ENCODE data around the gene NOX3. TPM values are rescaled to one million over a fixed set of nuclear protein-coding genes. Genes with fewer than 3 reads are reported as not detected.

The NOX3 gene, protein sequence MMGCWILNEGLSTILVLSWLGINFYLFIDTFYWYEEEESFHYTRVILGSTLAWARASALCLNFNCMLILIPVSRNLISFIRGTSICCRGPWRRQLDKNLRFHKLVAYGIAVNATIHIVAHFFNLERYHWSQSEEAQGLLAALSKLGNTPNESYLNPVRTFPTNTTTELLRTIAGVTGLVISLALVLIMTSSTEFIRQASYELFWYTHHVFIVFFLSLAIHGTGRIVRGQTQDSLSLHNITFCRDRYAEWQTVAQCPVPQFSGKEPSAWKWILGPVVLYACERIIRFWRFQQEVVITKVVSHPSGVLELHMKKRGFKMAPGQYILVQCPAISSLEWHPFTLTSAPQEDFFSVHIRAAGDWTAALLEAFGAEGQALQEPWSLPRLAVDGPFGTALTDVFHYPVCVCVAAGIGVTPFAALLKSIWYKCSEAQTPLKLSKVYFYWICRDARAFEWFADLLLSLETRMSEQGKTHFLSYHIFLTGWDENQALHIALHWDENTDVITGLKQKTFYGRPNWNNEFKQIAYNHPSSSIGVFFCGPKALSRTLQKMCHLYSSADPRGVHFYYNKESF
- total RNA-seq = not detected

DNA sequence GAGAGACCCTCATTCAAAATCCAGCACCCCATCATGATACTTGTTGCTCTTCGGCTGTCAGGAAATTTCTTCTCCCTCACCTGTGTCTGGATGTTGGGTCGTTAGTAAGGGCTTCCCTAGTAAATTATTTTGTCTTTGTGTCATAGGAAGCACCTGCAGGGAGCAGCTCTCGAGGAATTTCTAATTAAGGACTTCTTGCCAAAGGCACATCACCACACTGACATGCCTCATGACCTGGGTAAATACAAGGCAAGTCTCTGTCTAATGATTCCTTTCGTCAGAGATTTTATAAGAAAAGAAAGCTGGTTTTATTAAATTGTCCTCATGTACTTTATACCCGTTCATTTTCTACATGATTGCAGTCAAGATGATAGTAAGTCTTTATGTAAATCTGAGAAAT lies at the start of gene NOX3:
Gene NOX3 (minus strand): TSS at position 74 of the 400 bp plus-strand sequence. CDS start 39 bp downstream, at position 35.
- no peak within 1 kb of the TSS for H3K4me3 ChIP-seq

GRCh38 chr6:155504848-155505607 lies 49.4 kb upstream of the NOX3 start:
- Histone ChIP-seq H3K36me3 (no peaks in the 10 kb centered on the region), H3K9me3 (no peaks in the 10 kb centered on the region), H3K4me1 (no peaks in the 10 kb centered on the region), H3K27ac (no peak overlapping the region), H3K27me3 (no peaks in the 10 kb centered on the region), H3K4me3 (no peak overlapping the region)
- TF ChIP-seq, protein P1, sequence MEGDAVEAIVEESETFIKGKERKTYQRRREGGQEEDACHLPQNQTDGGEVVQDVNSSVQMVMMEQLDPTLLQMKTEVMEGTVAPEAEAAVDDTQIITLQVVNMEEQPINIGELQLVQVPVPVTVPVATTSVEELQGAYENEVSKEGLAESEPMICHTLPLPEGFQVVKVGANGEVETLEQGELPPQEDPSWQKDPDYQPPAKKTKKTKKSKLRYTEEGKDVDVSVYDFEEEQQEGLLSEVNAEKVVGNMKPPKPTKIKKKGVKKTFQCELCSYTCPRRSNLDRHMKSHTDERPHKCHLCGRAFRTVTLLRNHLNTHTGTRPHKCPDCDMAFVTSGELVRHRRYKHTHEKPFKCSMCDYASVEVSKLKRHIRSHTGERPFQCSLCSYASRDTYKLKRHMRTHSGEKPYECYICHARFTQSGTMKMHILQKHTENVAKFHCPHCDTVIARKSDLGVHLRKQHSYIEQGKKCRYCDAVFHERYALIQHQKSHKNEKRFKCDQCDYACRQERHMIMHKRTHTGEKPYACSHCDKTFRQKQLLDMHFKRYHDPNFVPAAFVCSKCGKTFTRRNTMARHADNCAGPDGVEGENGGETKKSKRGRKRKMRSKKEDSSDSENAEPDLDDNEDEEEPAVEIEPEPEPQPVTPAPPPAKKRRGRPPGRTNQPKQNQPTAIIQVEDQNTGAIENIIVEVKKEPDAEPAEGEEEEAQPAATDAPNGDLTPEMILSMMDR (IDR thresholded peaks at IDR 0.05) = no peak
- no peak for TF ChIP-seq POLR2A (IDR thresholded peaks at IDR 0.05)
- no peak for DNase-seq

More for the DNA sequence above, at the start of gene NOX3:
- Histone ChIP-seq H3K9me3 (no peaks in the 10 kb centered on the region), H3K27me3 (no peaks in the 10 kb centered on the region), H3K27ac (no peak within 1 kb of the TSS), H3K36me3 (no peaks in the 10 kb centered on the region), H3K4me1 (no peaks in the 10 kb centered on the region)
- TF ChIP-seq, protein P1 (IDR thresholded peaks at IDR 0.05) = no peak
- no peak for TF ChIP-seq POLR2A (IDR thresholded peaks at IDR 0.05)
- DNase-seq = no peak

- H3K27me3 ChIP-seq = no peaks in the 10 kb centered on the region
- no peak overlapping the region for H3K4me3 ChIP-seq
- no peaks in the 10 kb centered on the region for H3K36me3 ChIP-seq
- H3K9me3 ChIP-seq = no peaks in the 10 kb centered on the region
- H3K27ac ChIP-seq = no peak overlapping the region
- TF ChIP-seq, protein P1 (IDR thresholded peaks at IDR 0.05) = no peak
- TF ChIP-seq POLR2A (IDR thresholded peaks at IDR 0.05) = no peak
- no peaks in the 10 kb centered on the region for H3K4me1 ChIP-seq
- no peak for DNase-seq
Observed at GRCh38 chr6:155502393-155502792, 46.8 kb upstream of the NOX3 start.

- H3K9me3 ChIP-seq = no peaks in the 10 kb centered on the region
- DNase-seq = no peak
- no peak overlapping the region for H3K4me3 ChIP-seq
- H3K27me3 ChIP-seq = no peaks in the 10 kb centered on the region
- no peak overlapping the region for H3K27ac ChIP-seq
- TF ChIP-seq, protein P1 (IDR thresholded peaks at IDR 0.05) = no peak
- no peak for TF ChIP-seq POLR2A (IDR thresholded peaks at IDR 0.05)
- no peaks in the 10 kb centered on the region for H3K4me1 ChIP-seq
- no peaks in the 10 kb centered on the region for H3K36me3 ChIP-seq
Observed at GRCh38 chr6:155499574-155499973, 43.9 kb upstream of the NOX3 start.

- Histone ChIP-seq H3K9me3 (no peaks in the 10 kb centered on the region), H3K4me3 (no peak overlapping the region), H3K4me1 (no peaks in the 10 kb centered on the region), H3K27me3 (no peaks in the 10 kb centered on the region), H3K36me3 (no peaks in the 10 kb centered on the region), H3K27ac (no peak overlapping the region)
- DNase-seq = no peak
- no peak for TF ChIP-seq POLR2A (IDR thresholded peaks at IDR 0.05)
- TF ChIP-seq, protein P1 (IDR thresholded peaks at IDR 0.05) = no peak
Observed at GRCh38 chr6:155498370-155498769, 42.7 kb upstream of the NOX3 start.

Data from Peyer's patch (tissue), 4 donors.